GM21367 (cell line): ENCODE results near the gene NAALADL1.
A peak's percentile ranks its signal among the peaks of the same experiment; 100 is the strongest.
"Not testable (repeated sequence)": the region's sequence is repeated elsewhere in the genome, so short reads cannot be mapped to it uniquely, and the experiment has no call there.

Experiments
- ATAC-seq: cut with Tn5 transposase; IDR thresholded peaks from one replicate; pipeline ENCODE4 v1.9.1; 2021; ENCODE audit not compliant: unreplicated experiment

NAALADL1 gene

GRCh38 chr11:65016705-65017104 is 41.6 kb downstream of the NAALADL1 start:
- ATAC-seq, result no peak

- ATAC-seq, result no peak
These were observed 43.6 kb downstream of the NAALADL1 start for GRCh38 chr11:65014726-65015227.

GRCh38 chr11:65013888-65014725 is 44.2 kb downstream of the NAALADL1 start, which contains the start of gene ARL2:
Gene ARL2, plus strand, starts transcription at chr11:65014160. Its CDS starts 48 bp downstream, at chr11:65014208.
- ATAC-seq, result peak; percentile 64

- ATAC-seq, result peak; percentile 61
These were observed 45.0 kb downstream of the NAALADL1 start for GRCh38 chr11:65013130-65013887.

GRCh38 chr11:65008873-65009272 is 49.5 kb downstream of the NAALADL1 start:
- no peak for ATAC-seq

GRCh38 chr11:65008016-65008415 is 50.3 kb downstream of the NAALADL1 start:
- ATAC-seq, result no peak

GRCh38 chr11:65003968-65004367 is 54.4 kb downstream of the NAALADL1 start:
- ATAC-seq, result not testable (repeated sequence)

GRCh38 chr11:65003282-65003681 is 55.1 kb downstream of the NAALADL1 start:
- no peak for ATAC-seq

- ATAC-seq, result no peak
These were observed 55.6 kb downstream of the NAALADL1 start for GRCh38 chr11:65002706-65003105.

GRCh38 chr11:64999478-64999877 is 58.9 kb downstream of the NAALADL1 start:
- no peak for ATAC-seq

GRCh38 chr11:64998690-64999431 is 59.5 kb downstream of the NAALADL1 start:
- ATAC-seq, result no peak

GRCh38 chr11:64998141-64998540 is 60.2 kb downstream of the NAALADL1 start:
- no peak for ATAC-seq

- no peak for ATAC-seq
These were observed 61.5 kb downstream of the NAALADL1 start, which contains the start of gene BATF2 for GRCh38 chr11:64996710-64997380. Gene BATF2, minus strand, starts transcription at chr11:64996971. Its CDS starts 57 bp downstream, at chr11:64996914.

GRCh38 chr11:64996327-64996709 is 62.0 kb downstream of the NAALADL1 start:
- no peak for ATAC-seq
